SU-DHL-6 (cell line): ENCODE results near the gene ERRFI1.

Experiments used
- H2AFZ ChIP-seq: fragments of 200-600 bp; sonication (generic); 2 replicates; pipeline ENCODE4 v1.6.1; 2014; ENCODE audit warnings: low read depth, mild to moderate bottlenecking, moderate library complexity, mixed read lengths, antibody characterized with exemption, low read length; ENCODE audit not compliant: severe bottlenecking
- H3F3A ChIP-seq: fragments of 200-600 bp; shearing (Covaris generic); 2 replicates; pipeline ENCODE4 v1.6.0; 2016; ENCODE audit warnings: antibody characterized with exemption, mild to moderate bottlenecking; ENCODE audit not compliant: insufficient read depth
- H3K27ac ChIP-seq: fragments of 200-600 bp; sonication (generic); 2 replicates; pipeline ENCODE4 v1.5.1; 2016; ENCODE audit warnings: low read depth, mild to moderate bottlenecking, low read length, moderate library complexity, mixed read lengths
- H3K27me3 ChIP-seq: fragments of 200-600 bp; sonication (generic), shearing (Covaris generic); 2 replicates; pipeline ENCODE4 v1.6.0; 2014; ENCODE audit warnings: mild to moderate bottlenecking, low read length
- H3K36me3 ChIP-seq: fragments of 200-600 bp; sonication (generic); 2 replicates; pipeline ENCODE4 v1.6.1; 2014; ENCODE audit warnings: mild to moderate bottlenecking, low read length, mixed read lengths
- H3K4me2 ChIP-seq: fragments of 300-600, 200-600 bp; shearing (Covaris generic), sonication (generic); 2 replicates; pipeline ENCODE4 v1.6.0; 2014; ENCODE audit warnings: low read length, low read depth, mild to moderate bottlenecking; ENCODE audit not compliant: poor library complexity, severe bottlenecking
- H3K4me3 ChIP-seq: fragments of 200-600 bp; sonication (generic); 2 replicates; pipeline ENCODE4 v1.5.1; 2014; ENCODE audit warnings: antibody characterized with exemption, low read length, mild to moderate bottlenecking, mixed read lengths; ENCODE audit not compliant: insufficient read depth, poor library complexity, severe bottlenecking
- H3K79me2 ChIP-seq: fragments of 200-600 bp; sonication (generic); 2 replicates; pipeline ENCODE4 v1.6.1; 2014; ENCODE audit warnings: mild to moderate bottlenecking, low read length, moderate library complexity; ENCODE audit not compliant: insufficient read depth
- H3K9ac ChIP-seq: fragments of 200-600 bp; sonication (generic); 2 replicates; pipeline ENCODE4 v1.7.0; 2014; ENCODE audit warnings: mild to moderate bottlenecking, low read length
- H3K9me2 ChIP-seq: fragments of 200-600 bp; sonication (generic); replicated peaks from 2 replicates; pipeline ENCODE4 v1.6.1; 2014; ENCODE audit warnings: low read length; ENCODE audit not compliant: insufficient read depth
- H3K9me3 ChIP-seq: fragments of 200-600 bp; sonication (generic); 2 replicates; pipeline ENCODE4 v1.6.1; 2014; ENCODE audit warnings: low read length, mixed read lengths; ENCODE audit not compliant: insufficient read depth
- H4K20me1 ChIP-seq: fragments of 200-600 bp; sonication (generic); 2 replicates; pipeline ENCODE4 v1.6.1; 2014; ENCODE audit warnings: low read depth, mild to moderate bottlenecking, antibody characterized with exemption, low read length, moderate library complexity, mixed read lengths
- EZH2phosphoT487 ChIP-seq: fragments of 200-600 bp; sonication (generic), shearing (Covaris generic); conservative IDR thresholded peaks from 2 replicates; pipeline ENCODE4 v1.6.1; 2018; ENCODE audit warnings: mild to moderate bottlenecking, antibody characterized with exemption, low read length, moderate library complexity, mixed read lengths
- TF ChIP-seq, protein P1 (sequence below): fragments of 200-600 bp; sonication (generic); IDR thresholded peaks from one replicate; pipeline ENCODE4 v1.5.1; 2017; ENCODE audit warnings: antibody characterized with exemption, mild to moderate bottlenecking, low read length, moderate library complexity; ENCODE audit not compliant: insufficient read depth, poor library complexity, severe bottlenecking

ERRFI1 gene

DNA sequence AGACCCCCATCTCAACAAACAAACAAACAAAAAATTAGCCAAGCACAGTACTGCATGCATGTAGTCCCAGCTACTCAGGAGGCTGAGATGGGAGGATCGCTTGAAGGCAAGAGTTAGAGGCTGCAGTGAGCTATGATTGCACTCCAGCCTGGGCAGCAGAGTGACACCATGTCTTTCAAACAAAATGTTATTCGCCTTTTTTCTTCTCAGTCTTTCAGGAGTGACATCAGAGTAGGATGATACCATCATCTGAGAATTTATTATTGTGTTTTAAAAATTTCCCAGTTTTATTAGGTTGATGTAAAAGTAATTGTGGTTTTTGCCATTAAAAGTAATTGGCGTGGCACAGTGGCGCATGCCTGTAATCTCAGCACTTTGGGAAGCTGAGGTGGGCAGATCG is 53.8 kb downstream of the ERRFI1 start:
- H3K27ac ChIP-seq, result no peak overlapping the region
- no peaks in the 10 kb centered on the region for H3K9me3 ChIP-seq
- TF ChIP-seq, protein P1, sequence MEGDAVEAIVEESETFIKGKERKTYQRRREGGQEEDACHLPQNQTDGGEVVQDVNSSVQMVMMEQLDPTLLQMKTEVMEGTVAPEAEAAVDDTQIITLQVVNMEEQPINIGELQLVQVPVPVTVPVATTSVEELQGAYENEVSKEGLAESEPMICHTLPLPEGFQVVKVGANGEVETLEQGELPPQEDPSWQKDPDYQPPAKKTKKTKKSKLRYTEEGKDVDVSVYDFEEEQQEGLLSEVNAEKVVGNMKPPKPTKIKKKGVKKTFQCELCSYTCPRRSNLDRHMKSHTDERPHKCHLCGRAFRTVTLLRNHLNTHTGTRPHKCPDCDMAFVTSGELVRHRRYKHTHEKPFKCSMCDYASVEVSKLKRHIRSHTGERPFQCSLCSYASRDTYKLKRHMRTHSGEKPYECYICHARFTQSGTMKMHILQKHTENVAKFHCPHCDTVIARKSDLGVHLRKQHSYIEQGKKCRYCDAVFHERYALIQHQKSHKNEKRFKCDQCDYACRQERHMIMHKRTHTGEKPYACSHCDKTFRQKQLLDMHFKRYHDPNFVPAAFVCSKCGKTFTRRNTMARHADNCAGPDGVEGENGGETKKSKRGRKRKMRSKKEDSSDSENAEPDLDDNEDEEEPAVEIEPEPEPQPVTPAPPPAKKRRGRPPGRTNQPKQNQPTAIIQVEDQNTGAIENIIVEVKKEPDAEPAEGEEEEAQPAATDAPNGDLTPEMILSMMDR, result no peak
- no peak for TF ChIP-seq EZH2phosphoT487
- no peak overlapping the region for H2AFZ ChIP-seq
- no peaks in the 10 kb centered on the region for H3K9me2 ChIP-seq
- H3K4me3 ChIP-seq, result no peak overlapping the region
- peaks cover 18% of the 10 kb centered on the region for H3K36me3 ChIP-seq
- H4K20me1 ChIP-seq, result 0 out of 2 replicates have a peak, but pooled peaks cover 5% of the 10 kb centered on the region
- H3K4me2 ChIP-seq, result no peak overlapping the region
- H3F3A ChIP-seq, result 0 out of 2 replicates have a peak, but pooled peaks cover 3% of the 10 kb centered on the region
- no peaks in the 10 kb centered on the region for H3K27me3 ChIP-seq
- H3K9ac ChIP-seq, result no peak overlapping the region
- peaks cover 22% of the 10 kb centered on the region for H3K79me2 ChIP-seq

DNA sequence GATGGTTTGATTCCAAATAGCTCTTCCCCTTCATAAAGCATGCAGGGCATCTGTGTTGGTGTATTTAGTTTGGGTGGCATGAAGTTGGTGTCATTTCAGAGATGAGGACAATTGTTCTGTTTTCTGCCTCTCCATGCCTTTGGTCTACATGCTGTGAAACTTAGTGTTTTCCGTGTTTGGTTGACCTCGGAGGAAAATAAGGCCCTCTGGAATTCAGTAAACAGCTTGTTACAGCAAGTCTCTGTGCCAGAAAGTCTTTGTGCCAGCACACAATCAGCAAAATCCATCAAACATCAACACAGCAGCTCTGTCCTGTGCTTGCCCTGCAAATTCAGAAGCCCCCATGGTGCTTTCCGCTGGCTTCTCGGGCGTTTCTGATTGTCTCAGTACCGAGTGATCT is 55.1 kb downstream of the ERRFI1 start:
- Histone ChIP-seq H3K27ac (no peak overlapping the region), H3K27me3 (no peaks in the 10 kb centered on the region), H3F3A (0 out of 2 replicates have a peak, but pooled peaks cover 3% of the 10 kb centered on the region), H3K4me3 (no peak overlapping the region), H3K9ac (no peak overlapping the region), H2AFZ (no peak overlapping the region), H4K20me1 (0 out of 2 replicates have a peak, but pooled peaks cover 5% of the 10 kb centered on the region), H3K79me2 (peaks cover 31% of the 10 kb centered on the region), H3K36me3 (peaks cover 22% of the 10 kb centered on the region), H3K9me2 (no peaks in the 10 kb centered on the region), H3K4me2 (no peak overlapping the region), H3K9me3 (no peaks in the 10 kb centered on the region)
- no peak for TF ChIP-seq EZH2phosphoT487
- TF ChIP-seq, protein P1, result no peak

DNA sequence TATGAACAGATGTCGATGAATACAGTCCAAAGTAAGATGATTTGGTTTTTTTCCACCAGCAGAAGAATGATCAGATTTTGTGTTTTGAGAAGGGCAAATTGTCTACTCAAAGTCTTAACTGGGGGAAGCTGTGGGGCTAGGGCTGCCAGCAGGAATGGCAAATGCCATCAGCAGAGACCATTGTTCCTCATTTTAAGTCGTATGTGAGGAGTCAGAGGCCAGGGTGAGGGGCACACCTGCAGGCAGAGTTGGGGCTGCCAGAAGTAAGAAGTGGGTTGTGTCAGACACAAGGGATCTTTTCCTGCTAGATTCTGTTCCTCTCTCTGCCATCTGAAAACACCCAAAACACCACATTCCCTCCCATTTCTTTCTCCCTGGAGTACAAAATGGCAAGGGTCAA is 55.9 kb downstream of the ERRFI1 start:
- peaks cover 34% of the 10 kb centered on the region for H3K79me2 ChIP-seq
- no peaks in the 10 kb centered on the region for H3K9me2 ChIP-seq
- no peak overlapping the region for H2AFZ ChIP-seq
- no peaks in the 10 kb centered on the region for H4K20me1 ChIP-seq
- no peak overlapping the region for H3K4me2 ChIP-seq
- TF ChIP-seq, protein P1, result no peak
- TF ChIP-seq EZH2phosphoT487, result no peak
- H3K9ac ChIP-seq, result no peak overlapping the region
- H3K27ac ChIP-seq, result no peak overlapping the region
- H3K36me3 ChIP-seq, result peaks cover 22% of the 10 kb centered on the region
- 0 out of 2 replicates have a peak, but pooled peaks cover 3% of the 10 kb centered on the region for H3F3A ChIP-seq
- H3K27me3 ChIP-seq, result no peaks in the 10 kb centered on the region
- no peaks in the 10 kb centered on the region for H3K9me3 ChIP-seq
- no peak overlapping the region for H3K4me3 ChIP-seq
